ENCODE results near the gene PDF.
"Not testable (repeated sequence)": the region's sequence is repeated elsewhere in the genome, so short reads cannot be mapped to it uniquely, and the experiment has no call there.

The PDF gene, protein sequence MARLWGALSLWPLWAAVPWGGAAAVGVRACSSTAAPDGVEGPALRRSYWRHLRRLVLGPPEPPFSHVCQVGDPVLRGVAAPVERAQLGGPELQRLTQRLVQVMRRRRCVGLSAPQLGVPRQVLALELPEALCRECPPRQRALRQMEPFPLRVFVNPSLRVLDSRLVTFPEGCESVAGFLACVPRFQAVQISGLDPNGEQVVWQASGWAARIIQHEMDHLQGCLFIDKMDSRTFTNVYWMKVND

GRCh38 chr16:69330286-69331109 is at the start of gene PDF:
TSS of gene PDF (minus strand) at chr16:69330588. CDS start at chr16:69330570, 18 bp downstream.
- peak; percentile 22 for DNase-seq

- DNase-seq: no peak
Measured at GRCh38 chr16:69378760-69379159, 48.4 kb upstream of the PDF start.

DNA sequence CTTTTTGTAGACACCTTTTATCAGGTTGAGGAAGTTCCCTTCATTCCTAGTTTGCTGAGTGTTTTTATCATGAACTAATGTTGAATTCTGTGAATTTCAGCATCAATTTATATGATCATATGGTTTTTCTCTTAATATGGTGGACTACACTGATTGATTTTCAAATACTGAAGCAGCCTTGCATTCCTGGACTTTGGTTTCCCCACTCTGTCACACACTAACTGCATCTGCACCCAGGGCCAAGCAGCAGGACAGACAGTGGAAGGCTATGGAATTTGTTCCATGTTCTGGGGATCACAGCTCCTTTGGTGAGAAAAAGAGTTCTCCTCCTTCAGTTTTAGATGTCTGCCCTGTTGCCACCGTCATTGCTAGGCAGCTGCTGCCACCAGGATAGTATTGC is 47.6 kb upstream of the PDF start:
- DNase-seq: no peak

DNA sequence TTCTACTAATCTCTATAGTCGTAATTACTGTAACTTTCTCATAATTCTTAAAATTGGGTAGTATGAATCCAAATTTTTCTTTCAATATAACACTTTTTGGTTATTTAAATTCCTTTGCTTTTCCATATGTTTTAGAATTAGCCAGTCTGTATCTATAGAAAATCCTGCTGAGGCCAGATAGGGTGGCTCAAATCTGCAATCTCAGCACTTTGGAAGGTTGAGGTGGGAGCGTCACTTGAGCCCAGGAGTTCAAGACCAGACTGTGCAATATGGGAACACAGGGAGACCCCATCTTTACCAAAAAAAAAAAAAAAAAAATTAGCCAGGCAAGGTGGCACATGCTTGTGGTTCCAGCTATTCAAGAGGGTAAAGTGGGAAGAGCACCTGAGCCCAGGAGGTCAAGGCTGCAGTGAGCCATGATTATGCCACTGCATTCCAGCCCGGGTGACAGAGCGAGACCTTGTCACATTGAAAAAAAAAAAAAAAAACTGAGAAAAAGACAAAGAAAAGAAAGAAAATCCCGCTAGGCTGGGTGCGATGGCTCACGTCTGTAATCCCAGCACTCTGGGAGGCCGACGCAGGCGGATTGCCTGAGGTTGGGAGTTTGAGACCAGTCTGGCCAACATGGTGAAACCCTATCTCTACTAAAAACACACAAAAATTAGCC is 46.1 kb upstream of the PDF start:
- no peak for DNase-seq

- no peak for DNase-seq
Measured at GRCh38 chr16:69373019-69373418, 42.6 kb upstream of the PDF start.

DNA sequence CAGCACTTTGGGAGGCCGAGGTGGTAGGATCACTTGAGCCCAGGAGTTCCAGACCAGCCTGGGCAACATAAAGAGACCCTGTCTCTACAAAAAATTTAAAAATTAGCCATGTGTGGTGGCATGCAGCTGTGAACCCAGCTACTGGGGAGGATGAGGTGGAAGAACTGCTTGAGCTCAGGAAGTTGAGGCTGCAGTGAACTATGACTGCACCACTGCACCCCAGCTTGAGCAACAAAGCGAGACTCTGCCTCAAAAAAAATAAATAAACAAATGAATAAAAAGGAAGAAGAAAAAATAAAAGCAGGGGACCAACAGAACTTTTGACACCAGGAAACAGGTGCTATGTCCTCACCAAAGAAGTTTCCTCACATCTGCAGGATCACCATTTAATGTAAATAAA is 41.2 kb upstream of the PDF start:
- no peak for DNase-seq

DNA sequence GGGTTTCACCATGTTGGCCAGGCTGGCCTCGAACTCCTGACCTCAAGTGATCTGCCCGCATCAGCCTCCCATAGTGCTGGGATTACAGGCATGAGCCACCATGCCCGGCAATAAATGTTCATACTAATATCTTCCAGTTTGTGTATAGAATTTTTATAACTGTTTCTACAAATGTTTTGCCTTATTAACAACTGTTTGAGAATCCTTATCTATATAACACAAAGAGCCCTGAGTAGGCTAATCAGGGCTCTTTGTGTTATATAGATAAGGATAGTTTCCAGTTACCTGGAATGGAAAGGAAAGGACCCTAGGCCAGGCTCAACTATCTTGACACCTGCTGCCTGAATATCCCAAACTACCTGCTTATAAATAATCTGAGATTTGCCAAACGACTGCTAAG is 38.5 kb upstream of the PDF start:
- DNase-seq: no peak

GRCh38 chr16:69367980-69368379 is 37.6 kb upstream of the PDF start:
- no peak for DNase-seq

- no peak for DNase-seq
Measured at GRCh38 chr16:69366431-69366830, 36.0 kb upstream of the PDF start.

DNA sequence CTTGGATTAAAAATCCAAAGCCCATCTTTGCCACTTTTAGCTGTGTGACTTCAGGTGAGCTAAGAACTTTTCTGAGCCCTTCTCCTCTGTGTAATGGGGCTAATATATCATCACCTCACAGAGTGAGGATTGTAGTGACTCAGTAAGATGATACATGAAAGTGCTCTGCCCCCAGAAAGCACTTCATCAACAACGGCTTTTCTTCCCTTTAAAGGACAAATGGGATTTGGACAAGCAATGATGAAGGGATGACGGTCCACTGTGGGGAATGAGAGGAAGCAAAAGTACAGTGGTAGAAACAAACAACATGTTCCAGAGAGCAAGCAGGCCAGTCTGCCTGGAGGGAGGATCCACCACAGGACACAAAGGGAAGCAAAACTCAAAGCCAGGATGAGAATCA is 35.5 kb upstream of the PDF start:
- no peak for DNase-seq

- no peak for DNase-seq
Measured at GRCh38 chr16:69364088-69364487, 33.7 kb upstream of the PDF start.

GRCh38 chr16:69363281-69363717 is 32.9 kb upstream of the PDF start:
- DNase-seq: no peak

GRCh38 chr16:69360070-69360469 is 29.7 kb upstream of the PDF start:
- not testable (repeated sequence) for DNase-seq

DNA sequence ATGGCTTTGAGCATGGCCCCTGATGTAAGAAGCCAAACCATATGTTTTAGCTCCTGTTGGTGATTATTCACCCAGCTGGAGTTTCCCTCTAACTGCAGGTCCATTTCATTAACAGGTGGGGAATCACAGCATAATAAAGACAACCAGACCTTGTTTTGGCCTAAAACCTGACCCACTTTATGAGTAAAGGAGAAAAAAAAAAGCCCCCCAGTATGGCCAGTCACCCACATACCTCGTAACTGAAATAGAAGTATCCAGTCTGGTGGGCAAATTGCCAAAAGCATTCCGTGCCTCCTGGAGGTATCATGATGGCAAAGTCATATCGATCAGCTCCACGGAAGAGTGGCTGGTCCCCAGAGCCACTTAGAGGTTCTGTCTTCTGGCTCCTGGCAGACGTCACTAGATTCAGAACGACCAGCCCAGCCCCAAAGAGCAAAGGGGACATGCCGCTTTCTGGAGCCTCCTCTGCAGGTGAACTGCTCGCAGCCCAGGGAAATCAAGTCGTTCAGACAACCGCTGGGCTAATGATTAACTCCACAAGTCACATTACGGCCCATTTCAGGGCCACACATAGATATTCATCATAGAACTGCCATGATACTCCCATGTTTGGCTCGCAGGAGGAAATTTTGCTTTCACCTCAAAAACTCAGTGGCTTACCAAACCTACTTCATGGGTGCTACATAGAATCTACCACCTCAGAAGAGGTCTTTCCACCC is 21.1 kb upstream of the PDF start, which contains the start of gene TMED6:
Gene TMED6 (minus strand): TSS at position 478 of the 719 bp plus-strand sequence. CDS start 33 bp downstream, at position 445.
- DNase-seq: no peak

- no peak for DNase-seq
Measured at GRCh38 chr16:69350536-69351133, 20.2 kb upstream of the PDF start.

- DNase-seq: no peak
Measured at GRCh38 chr16:69349536-69349935, 19.1 kb upstream of the PDF start.

DNA sequence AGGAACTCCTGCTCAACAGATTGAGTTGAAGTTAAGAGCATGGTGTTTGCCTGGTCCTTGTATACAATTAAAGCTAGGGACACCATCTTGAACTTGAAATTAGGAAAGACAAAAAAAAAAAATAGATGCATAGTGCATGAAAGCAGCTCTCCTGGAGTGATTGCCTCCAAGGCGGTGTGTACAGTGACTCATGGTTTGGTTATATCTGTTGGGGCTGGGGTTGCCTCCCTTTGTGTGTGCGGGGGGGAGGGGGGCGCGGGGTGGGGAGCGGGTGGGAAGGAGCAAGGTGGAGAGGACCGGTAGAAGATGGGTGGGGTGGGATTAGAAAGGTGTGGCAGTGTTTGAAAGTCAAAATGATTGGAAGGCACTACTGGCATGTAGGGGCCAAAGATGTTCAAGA is 17.8 kb upstream of the PDF start:
- DNase-seq: no peak

- DNase-seq: no peak
Measured at GRCh38 chr16:69346683-69347082, 16.3 kb upstream of the PDF start.

DNA sequence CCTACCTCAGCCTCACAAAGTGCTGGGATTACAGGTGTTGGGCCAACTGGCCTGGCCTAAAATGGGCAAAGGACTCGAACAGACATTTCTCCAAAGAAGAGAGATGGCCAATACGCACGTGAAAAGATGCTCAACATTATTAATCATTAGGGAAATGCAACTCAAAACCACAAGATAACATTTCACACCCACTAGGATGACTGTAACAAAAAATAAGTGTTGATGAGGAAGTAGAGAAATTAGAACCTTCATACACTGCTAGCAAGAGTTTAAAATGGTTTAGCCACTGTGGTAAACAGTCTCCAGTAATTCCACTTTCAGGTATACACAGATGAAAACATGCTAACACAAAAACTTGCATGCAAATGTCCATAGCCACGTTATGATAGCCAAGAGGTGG is 15.5 kb upstream of the PDF start:
- DNase-seq: no peak

- no peak for DNase-seq
Measured at GRCh38 chr16:69344171-69344570, 13.8 kb upstream of the PDF start.

- no peak for DNase-seq
Measured at GRCh38 chr16:69340095-69340644, 9.8 kb upstream of the PDF start.

Data from NCI-H2029 treated with DMSO at 0.1 percent for 48 hours (cell line).